ENCODE data around the gene SYNPO2.

- peak; percentile 79 to 87 for TF ChIP-seq POLR2A (IDR thresholded peaks at IDR 0.05)
- no peak for TF ChIP-seq EP300 (IDR thresholded peaks at IDR 0.05)
- no peak for TF ChIP-seq CTCF (IDR thresholded peaks at IDR 0.05)
Observed at GRCh38 chr4:119026662-119027444, 138.2 kb downstream of the SYNPO2 start.
